NCI-H748 (cell line): ENCODE measurements around the gene SUMF1.
A peak's percentile ranks its signal among the peaks of the same experiment; 100 is the strongest.

Source experiments
- DNase-seq: peaks from one replicate; lab custom pipeline; 2025; ENCODE audit not compliant: unreplicated experiment; lab: John Stamatoyannopoulos, UW

The SUMF1 gene

GRCh38 chr3:4497843-4498324 lies 30.8 kb upstream of the SUMF1 start:
- no peak for DNase-seq

GRCh38 chr3:4497005-4497692 lies 30.1 kb upstream of the SUMF1 start:
- DNase-seq, result no peak

GRCh38 chr3:4496087-4496452 lies 29.0 kb upstream of the SUMF1 start:
- no peak for DNase-seq

GRCh38 chr3:4495294-4496086 lies 28.4 kb upstream of the SUMF1 start:
- DNase-seq, result no peak

- DNase-seq, result no peak
These were observed 27.8 kb upstream of the SUMF1 start for GRCh38 chr3:4494895-4495264.

GRCh38 chr3:4493941-4494894 lies 27.1 kb upstream of the SUMF1 start:
- peak; percentile 4 for DNase-seq

GRCh38 chr3:4493014-4493940 lies 26.2 kb upstream of the SUMF1 start, which contains the start of gene ITPR1:
Gene ITPR1 (plus strand): TSS chr3:4493348. CDS start chr3:4516492, 23,144 bp downstream.
- DNase-seq, result peak; percentile 92

- DNase-seq, result peak; percentile 52
These were observed 25.3 kb upstream of the SUMF1 start for GRCh38 chr3:4492208-4493013.

- peak; percentile 14 for DNase-seq
These were observed 24.8 kb upstream of the SUMF1 start for GRCh38 chr3:4491855-4492207.

GRCh38 chr3:4478261-4478660 lies 11.2 kb upstream of the SUMF1 start:
- no peak for DNase-seq

GRCh38 chr3:4476496-4476895 lies 9.4 kb upstream of the SUMF1 start:
- DNase-seq, result no peak

- DNase-seq, result no peak
These were observed 8.7 kb upstream of the SUMF1 start for GRCh38 chr3:4475804-4476203.

GRCh38 chr3:4474683-4475490 lies 7.8 kb upstream of the SUMF1 start:
- DNase-seq, result no peak

- DNase-seq, result no peak
These were observed 5.7 kb upstream of the SUMF1 start for GRCh38 chr3:4472766-4473165.

GRCh38 chr3:4472312-4472711 lies 5.2 kb upstream of the SUMF1 start:
- no peak for DNase-seq

- DNase-seq, result no peak
These were observed 4.8 kb upstream of the SUMF1 start for GRCh38 chr3:4471907-4472306.

GRCh38 chr3:4467522-4467867 lies 426 bp upstream of the SUMF1 start:
- no peak for DNase-seq

GRCh38 chr3:4464576-4464975 lies 2.5 kb downstream of the SUMF1 start:
- no peak for DNase-seq
